ENCODE measurements around the gene PHLPP2.

The PHLPP2 gene

DNA sequence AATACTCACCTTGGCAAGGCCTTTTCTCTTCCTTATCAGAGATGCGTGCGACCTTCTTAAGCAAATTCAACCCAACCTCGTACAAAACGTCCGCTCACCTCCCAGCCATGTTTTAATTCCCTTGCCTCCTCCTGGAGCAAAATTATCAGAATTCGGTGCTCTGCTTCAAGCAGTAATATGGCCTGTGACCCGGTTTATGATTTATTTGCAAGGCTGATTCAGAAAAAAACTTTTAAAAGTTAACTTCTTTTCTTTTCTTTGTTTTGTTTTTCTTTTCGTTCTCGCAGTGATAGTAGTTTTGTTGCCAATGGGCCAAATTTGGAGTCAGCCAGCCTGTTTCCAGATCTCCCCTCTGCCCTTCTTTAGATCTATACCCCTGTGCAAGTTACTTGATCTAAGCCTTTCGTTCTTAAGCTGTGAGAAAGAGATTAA lies at the start of gene PHLPP2:
Gene PHLPP2, minus strand, starts transcription at position 382 of the 432 bp plus-strand sequence. CDS start 9,906 bp downstream, outside the sequence.
- no peak for DNase-seq (ENCODE audit: low read depth, low spot score)
- Histone ChIP-seq H3K9me3 (ENCODE audit: insufficient read depth, low read length) (no peaks in the 10 kb centered on the region), H3K36me3 (ENCODE audit: insufficient read depth, insufficient read length, low read length) (peaks cover 15% of the 10 kb centered on the region), H3K9ac (ENCODE audit: insufficient read length, low read depth) (peak within 1 kb of the TSS; percentile 87), H3K4me3 (ENCODE audit: insufficient read length, low read depth) (peak within 1 kb of the TSS; percentile 76), H3K4me1 (ENCODE audit: insufficient read depth, insufficient read length) (no peaks in the 10 kb centered on the region), H3K27me3 (ENCODE audit: insufficient read depth, insufficient read length) (peaks cover 23% of the 10 kb centered on the region)
- TF ChIP-seq SUZ12 (IDR thresholded peaks at IDR 0.05; ENCODE audit: extremely low read depth, insufficient read depth, insufficient read length) (no peak), YY1 (IDR thresholded peaks at IDR 0.05; ENCODE audit: insufficient read depth, insufficient read length) (no peak), ZNF274 (IDR thresholded peaks at IDR 0.05; ENCODE audit: low read depth, low read length) (no peak)

GRCh38 chr16:71771571-71771970 lies 47.1 kb upstream of the PHLPP2 start:
- TF ChIP-seq YY1 (IDR thresholded peaks at IDR 0.05; ENCODE audit: insufficient read depth, insufficient read length), result no peak
- TF ChIP-seq SUZ12 (IDR thresholded peaks at IDR 0.05; ENCODE audit: extremely low read depth, insufficient read depth, insufficient read length), result no peak
- TF ChIP-seq ZNF274 (IDR thresholded peaks at IDR 0.05; ENCODE audit: low read depth, low read length), result no peak
- Histone ChIP-seq H3K4me1 (ENCODE audit: insufficient read depth, insufficient read length) (no peaks in the 10 kb centered on the region), H3K9ac (ENCODE audit: insufficient read length, low read depth) (no peak overlapping the region), H3K27me3 (ENCODE audit: insufficient read depth, insufficient read length) (no peaks in the 10 kb centered on the region), H3K9me3 (ENCODE audit: insufficient read depth, low read length) (no peaks in the 10 kb centered on the region), H3K4me3 (ENCODE audit: insufficient read length, low read depth) (no peak overlapping the region), H3K36me3 (ENCODE audit: insufficient read depth, insufficient read length, low read length) (peaks cover 45% of the 10 kb centered on the region)
- no peak for DNase-seq (ENCODE audit: low read depth, low spot score)

DNA sequence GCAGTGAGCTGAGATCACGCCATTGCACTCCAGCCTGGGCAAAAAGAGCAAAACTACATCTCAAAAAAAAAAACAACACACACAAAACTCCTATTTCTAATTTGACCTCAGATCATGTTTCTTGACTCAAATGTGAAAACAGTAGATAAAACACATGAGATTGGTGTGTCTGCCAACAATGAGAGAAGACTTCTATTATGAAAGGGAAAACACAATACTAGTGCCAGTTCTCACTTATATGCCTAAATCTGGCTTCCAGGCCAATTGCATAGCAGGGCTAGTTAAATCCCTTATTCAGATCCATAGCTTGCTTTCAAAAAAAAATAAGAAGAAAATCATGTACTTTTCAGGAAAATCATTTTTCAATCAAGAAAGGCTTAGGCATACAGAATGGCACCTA lies 44.7 kb upstream of the PHLPP2 start:
- TF ChIP-seq SUZ12 (IDR thresholded peaks at IDR 0.05; ENCODE audit: extremely low read depth, insufficient read depth, insufficient read length) (no peak), YY1 (IDR thresholded peaks at IDR 0.05; ENCODE audit: insufficient read depth, insufficient read length) (no peak), ZNF274 (IDR thresholded peaks at IDR 0.05; ENCODE audit: low read depth, low read length) (no peak)
- DNase-seq (ENCODE audit: low read depth, low spot score), result no peak

GRCh38 chr16:71767060-71767900 lies 42.8 kb upstream of the PHLPP2 start:
- no peaks in the 10 kb centered on the region for H3K27me3 ChIP-seq (ENCODE audit: insufficient read depth, insufficient read length)
- TF ChIP-seq YY1 (IDR thresholded peaks at IDR 0.05; ENCODE audit: insufficient read depth, insufficient read length) (no peak), SUZ12 (IDR thresholded peaks at IDR 0.05; ENCODE audit: extremely low read depth, insufficient read depth, insufficient read length) (no peak), ZNF274 (IDR thresholded peaks at IDR 0.05; ENCODE audit: low read depth, low read length) (no peak)
- H3K4me1 ChIP-seq (ENCODE audit: insufficient read depth, insufficient read length), result no peaks in the 10 kb centered on the region
- no peaks in the 10 kb centered on the region for H3K9me3 ChIP-seq (ENCODE audit: insufficient read depth, low read length)
- H3K4me3 ChIP-seq (ENCODE audit: insufficient read length, low read depth), result no peak overlapping the region
- no peak overlapping the region for H3K9ac ChIP-seq (ENCODE audit: insufficient read length, low read depth)
- DNase-seq (ENCODE audit: low read depth, low spot score), result no peak
- peaks cover 62% of the 10 kb centered on the region for H3K36me3 ChIP-seq (ENCODE audit: insufficient read depth, insufficient read length, low read length)

More for the DNA sequence above, 44.7 kb upstream of the PHLPP2 start:
- Histone ChIP-seq H3K4me3 (ENCODE audit: insufficient read length, low read depth) (no peak overlapping the region), H3K27me3 (ENCODE audit: insufficient read depth, insufficient read length) (no peaks in the 10 kb centered on the region), H3K4me1 (ENCODE audit: insufficient read depth, insufficient read length) (no peaks in the 10 kb centered on the region), H3K36me3 (ENCODE audit: insufficient read depth, insufficient read length, low read length) (peaks cover 54% of the 10 kb centered on the region), H3K9ac (ENCODE audit: insufficient read length, low read depth) (no peak overlapping the region), H3K9me3 (ENCODE audit: insufficient read depth, low read length) (no peaks in the 10 kb centered on the region)

GRCh38 chr16:71762186-71762585 lies 37.7 kb upstream of the PHLPP2 start:
- no peaks in the 10 kb centered on the region for H3K9me3 ChIP-seq (ENCODE audit: insufficient read depth, low read length)
- no peak for DNase-seq (ENCODE audit: low read depth, low spot score)
- H3K4me3 ChIP-seq (ENCODE audit: insufficient read length, low read depth), result no peak overlapping the region
- H3K27me3 ChIP-seq (ENCODE audit: insufficient read depth, insufficient read length), result no peaks in the 10 kb centered on the region
- peaks cover 76% of the 10 kb centered on the region for H3K36me3 ChIP-seq (ENCODE audit: insufficient read depth, insufficient read length, low read length)
- no peaks in the 10 kb centered on the region for H3K4me1 ChIP-seq (ENCODE audit: insufficient read depth, insufficient read length)
- TF ChIP-seq YY1 (IDR thresholded peaks at IDR 0.05; ENCODE audit: insufficient read depth, insufficient read length), result no peak
- TF ChIP-seq ZNF274 (IDR thresholded peaks at IDR 0.05; ENCODE audit: low read depth, low read length), result no peak
- no peak for TF ChIP-seq SUZ12 (IDR thresholded peaks at IDR 0.05; ENCODE audit: extremely low read depth, insufficient read depth, insufficient read length)
- H3K9ac ChIP-seq (ENCODE audit: insufficient read length, low read depth), result no peak overlapping the region

- no peak for DNase-seq (ENCODE audit: low read depth, low spot score)
Measured at GRCh38 chr16:71761097-71761496, 36.6 kb upstream of the PHLPP2 start.

GRCh38 chr16:71758293-71758760 lies 33.8 kb upstream of the PHLPP2 start:
- Histone ChIP-seq H3K36me3 (ENCODE audit: insufficient read depth, insufficient read length, low read length) (peaks cover 80% of the 10 kb centered on the region), H3K4me1 (ENCODE audit: insufficient read depth, insufficient read length) (no peaks in the 10 kb centered on the region), H3K27me3 (ENCODE audit: insufficient read depth, insufficient read length) (no peaks in the 10 kb centered on the region), H3K9ac (ENCODE audit: insufficient read length, low read depth) (no peak overlapping the region), H3K4me3 (ENCODE audit: insufficient read length, low read depth) (no peak overlapping the region), H3K9me3 (ENCODE audit: insufficient read depth, low read length) (no peaks in the 10 kb centered on the region)
- DNase-seq (ENCODE audit: low read depth, low spot score), result no peak
- TF ChIP-seq SUZ12 (IDR thresholded peaks at IDR 0.05; ENCODE audit: extremely low read depth, insufficient read depth, insufficient read length) (no peak), ZNF274 (IDR thresholded peaks at IDR 0.05; ENCODE audit: low read depth, low read length) (no peak), YY1 (IDR thresholded peaks at IDR 0.05; ENCODE audit: insufficient read depth, insufficient read length) (no peak)

More at GRCh38 chr16:71761097-71761496, 36.6 kb upstream of the PHLPP2 start:
- Histone ChIP-seq H3K9ac (ENCODE audit: insufficient read length, low read depth) (no peak overlapping the region), H3K9me3 (ENCODE audit: insufficient read depth, low read length) (no peaks in the 10 kb centered on the region), H3K4me1 (ENCODE audit: insufficient read depth, insufficient read length) (no peaks in the 10 kb centered on the region), H3K36me3 (ENCODE audit: insufficient read depth, insufficient read length, low read length) (peaks cover 80% of the 10 kb centered on the region), H3K4me3 (ENCODE audit: insufficient read length, low read depth) (no peak overlapping the region), H3K27me3 (ENCODE audit: insufficient read depth, insufficient read length) (no peaks in the 10 kb centered on the region)
- TF ChIP-seq SUZ12 (IDR thresholded peaks at IDR 0.05; ENCODE audit: extremely low read depth, insufficient read depth, insufficient read length) (no peak), YY1 (IDR thresholded peaks at IDR 0.05; ENCODE audit: insufficient read depth, insufficient read length) (no peak), ZNF274 (IDR thresholded peaks at IDR 0.05; ENCODE audit: low read depth, low read length) (no peak)

All from NT2/D1 (cell line).